H1 (cell line): ENCODE data around the gene BRI3BP. TPM values are rescaled to one million over a fixed set of nuclear protein-coding genes. Genes with fewer than 3 reads are reported as not detected.

Experiments
- CTCF ChIA-PET: fragments of 300-600 bp; sonication (Branson Sonifier 250); formaldehyde crosslinking; loops from one replicate; lab custom pipeline; 2021; ENCODE audit not compliant: partially characterized antibody; lab: Charles Lee
- POLR2A ChIA-PET: fragments of 300-600 bp; sonication (Branson Sonifier 250); formaldehyde crosslinking; loops from one replicate; lab custom pipeline; 2021; ENCODE audit warnings: inconsistent platforms; ENCODE audit not compliant: partially characterized antibody; lab: Charles Lee
- DNase-seq, 2 experiments: peaks; one replicate each; pipeline versions ENCODE4 v3.0.0 to v3.0.0-alpha.2; 2010 to 2022; ENCODE audit warnings: low spot score in 2 of 2, low read depth in 1 of 2, mixed read lengths in 1 of 2
- FAIRE-seq: peaks from 2 replicates; lab custom pipeline; 2011; peaks lifted over from hg19 to GRCh38; lab: Jason Lieb, UNC
- H2AFZ ChIP-seq: 2 replicates; pipeline ENCODE4 v1.8.1; 2012; ENCODE audit warnings: low read length, inconsistent platforms
- H2AK5ac ChIP-seq: 2 replicates; pipeline ENCODE4 v1.6.1; 2013; ENCODE audit warnings: low read depth, low read length
- H2BK120ac ChIP-seq: replicated peaks from 2 replicates; pipeline ENCODE3; 2013; ENCODE audit warnings: low read depth, low read length, inconsistent platforms
- H2BK12ac ChIP-seq: 2 replicates; pipeline ENCODE4 v1.6.1; 2013; ENCODE audit warnings: low read depth, low read length
- H2BK15ac ChIP-seq: 2 replicates; pipeline ENCODE4 v1.6.1; 2013; ENCODE audit warnings: low read length
- H2BK20ac ChIP-seq: 2 replicates; pipeline ENCODE4 v1.6.1; 2013; ENCODE audit warnings: low read length
- H2BK5ac ChIP-seq: 2 replicates; pipeline ENCODE4 v1.6.1; 2013; ENCODE audit warnings: low read depth, low read length
- H3K14ac ChIP-seq: 2 replicates; pipeline ENCODE4 v1.6.1; 2013; ENCODE audit warnings: inconsistent platforms; ENCODE audit not compliant: insufficient read length
- H3K18ac ChIP-seq: 2 replicates; pipeline ENCODE4 v1.6.1; 2013; ENCODE audit warnings: low read length; ENCODE audit errors: extremely low read depth
- H3K23ac ChIP-seq: 2 replicates; pipeline ENCODE4 v1.6.1; 2013; ENCODE audit warnings: inconsistent platforms; ENCODE audit not compliant: insufficient read length
- H3K23me2 ChIP-seq: 2 replicates; pipeline ENCODE4 v1.6.1; 2013; ENCODE audit warnings: low read depth, low read length
- H3K27ac ChIP-seq: 2 replicates; pipeline ENCODE4 v1.6.1; 2011; ENCODE audit warnings: low read depth, low read length, inconsistent platforms
- H3K27me3 ChIP-seq, 4 experiments: replicated peaks in 1 of 4; 1 replicate in 1 of 4; 2 replicates in 3 of 4; pipeline versions ENCODE4 v1.6.1 to v1.8.1; 2011 to 2013; ENCODE audit warnings: low read length in 3 of 4, mild to moderate bottlenecking in 3 of 4, inconsistent platforms in 2 of 4, mixed read lengths in 2 of 4, moderate library complexity in 1 of 4; ENCODE audit not compliant: control insufficient read depth in 3 of 4, insufficient read depth in 3 of 4; ENCODE audit errors: extremely low read depth in 1 of 4
- H3K36me3 ChIP-seq, 4 experiments: 2 replicates each; pipeline versions ENCODE4 v1.6.1 to v1.8.1; 2011 to 2013; ENCODE audit warnings: mild to moderate bottlenecking in 4 of 4, low read length in 3 of 4, moderate library complexity in 2 of 4, control low read depth in 1 of 4, inconsistent platforms in 1 of 4; ENCODE audit not compliant: insufficient read depth in 4 of 4, control insufficient read depth in 2 of 4
- H3K4ac ChIP-seq: replicated peaks from 2 replicates; pipeline ENCODE3; 2013; ENCODE audit warnings: low read length, low read depth, mixed read lengths, inconsistent platforms; ENCODE audit not compliant: insufficient read length
- H3K4me1 ChIP-seq, 4 experiments: replicated peaks in 1 of 4; 1 replicate in 1 of 4; 2 replicates in 3 of 4; pipeline versions ENCODE4 v1.6.1 to v1.8.1; 2011 to 2013; ENCODE audit warnings: low read length in 3 of 4, inconsistent platforms in 2 of 4, mixed read lengths in 1 of 4; ENCODE audit not compliant: insufficient read depth in 4 of 4, control insufficient read depth in 3 of 4
- H3K4me2 ChIP-seq, 2 experiments: 2 replicates each; pipeline versions ENCODE4 v1.6.1 to v1.8.1; 2011 to 2013; ENCODE audit warnings: low read depth in 2 of 2, low read length in 2 of 2, control low read depth in 1 of 2, inconsistent platforms in 1 of 2, mild to moderate bottlenecking in 1 of 2; ENCODE audit not compliant: insufficient read depth in 1 of 2
- H3K4me3 ChIP-seq, 4 experiments: fragments of 200-600, 300-600 bp in 1 of 4; sonication (generic), shearing (Covaris generic), sonication (Bioruptor Twin) in 1 of 4; 2 replicates each; pipeline versions ENCODE4 v1.5.1 to v1.8.1; 2011 to 2016; ENCODE audit warnings: low read length in 4 of 4, low read depth in 3 of 4, control low read depth in 2 of 4, inconsistent platforms in 2 of 4, mild to moderate bottlenecking in 2 of 4, mixed read lengths in 1 of 4, moderate library complexity in 1 of 4; ENCODE audit not compliant: insufficient read depth in 2 of 4; ENCODE audit errors: extremely low read depth in 1 of 4
- H3K56ac ChIP-seq: replicated peaks from 2 replicates; pipeline ENCODE3; 2013; ENCODE audit warnings: low read depth, mild to moderate bottlenecking, mixed read lengths, low read length, inconsistent platforms; ENCODE audit not compliant: insufficient read length
- H3K79me1 ChIP-seq: 2 replicates; pipeline ENCODE4 v1.6.1; 2013; ENCODE audit warnings: low read depth, low read length, control low read depth
- H3K79me2 ChIP-seq, 2 experiments: 2 replicates each; pipeline versions ENCODE4 v1.6.1 to v1.8.1; 2012 to 2013; ENCODE audit warnings: low read length in 2 of 2, mild to moderate bottlenecking in 2 of 2, inconsistent platforms in 1 of 2; ENCODE audit not compliant: insufficient read depth in 2 of 2, control insufficient read depth in 1 of 2
- H3K9ac ChIP-seq, 4 experiments: replicated peaks in 1 of 4; 1 replicate in 1 of 4; 2 replicates in 3 of 4; pipeline versions ENCODE4 v1.6.1 to v1.8.1; 2011 to 2013; ENCODE audit warnings: low read depth in 3 of 4, low read length in 3 of 4, control low read depth in 2 of 4, mild to moderate bottlenecking in 2 of 4, moderate library complexity in 2 of 4, inconsistent platforms in 1 of 4; ENCODE audit errors: extremely low read depth in 1 of 4
- H3K9me3 ChIP-seq, 2 experiments: 2 replicates each; pipeline versions ENCODE4 v1.6.1 to v1.8.1; 2012 to 2013; ENCODE audit warnings: mild to moderate bottlenecking in 2 of 2, moderate library complexity in 2 of 2, control low read depth in 1 of 2, inconsistent platforms in 1 of 2, low read depth in 1 of 2, low read length in 1 of 2, mixed read lengths in 1 of 2; ENCODE audit not compliant: insufficient read depth in 2 of 2
- H4K20me1 ChIP-seq, 2 experiments: replicated peaks in 1 of 2; 2 replicates each; pipeline versions ENCODE3 to v1.8.1; 2011 to 2013; ENCODE audit warnings: inconsistent platforms in 2 of 2, low read length in 2 of 2, mild to moderate bottlenecking in 1 of 2; ENCODE audit not compliant: insufficient read depth in 2 of 2, control insufficient read depth in 1 of 2
- H4K5ac ChIP-seq: 2 replicates; pipeline ENCODE4 v1.6.1; 2013; ENCODE audit warnings: low read length, low read depth, mixed read lengths, inconsistent platforms; ENCODE audit not compliant: insufficient read length
- H4K8ac ChIP-seq: 2 replicates; pipeline ENCODE4 v1.8.0; 2013; ENCODE audit warnings: mild to moderate bottlenecking, moderate library complexity, low read length, inconsistent platforms; ENCODE audit not compliant: insufficient read depth; ENCODE audit errors: extremely low read depth
- H4K91ac ChIP-seq: replicated peaks from 2 replicates; pipeline ENCODE3; 2013; ENCODE audit warnings: low read length, mixed read lengths, inconsistent platforms; ENCODE audit not compliant: insufficient read length
- ASH2L ChIP-seq: fragments of 200-600, 300-600 bp; sonication (generic); IDR thresholded peaks from one replicate; pipeline ENCODE4 v1.7.1; 2017; ENCODE audit warnings: low read length
- HDAC2 ChIP-seq, 2 experiments: fragments of 300-600 bp in 1 of 2; sonication (generic) in 1 of 2; IDR thresholded peaks; 2 replicates each; pipeline ENCODE4 v1.6.1; 2011 to 2012; ENCODE audit warnings: low read depth in 2 of 2, low read length in 2 of 2, mild to moderate bottlenecking in 2 of 2, moderate library complexity in 2 of 2, borderline replicate concordance in 1 of 2, inconsistent platforms in 1 of 2
- KDM4A ChIP-seq: IDR thresholded peaks from one replicate; pipeline ENCODE4 v1.7.1; 2012; ENCODE audit warnings: low read depth, mild to moderate bottlenecking, moderate library complexity, low read length, inconsistent platforms; ENCODE audit not compliant: severe bottlenecking
- MAFK ChIP-seq: IDR thresholded peaks from 2 replicates; pipeline ENCODE4 v1.6.1; 2012; ENCODE audit warnings: low read depth, mild to moderate bottlenecking, improper control_type of control experiment, low read length
- NANOG ChIP-seq: IDR thresholded peaks from 2 replicates; pipeline ENCODE4 v1.6.1; 2011; ENCODE audit warnings: low read length, low read depth, mild to moderate bottlenecking, inconsistent platforms; ENCODE audit not compliant: insufficient read depth, poor library complexity, severe bottlenecking
- RAD21 ChIP-seq, 2 experiments: IDR thresholded peaks in 1 of 2; conservative IDR thresholded peaks in 1 of 2; 2 replicates each; pipeline ENCODE4 v1.6.1; 2011; ENCODE audit warnings: low read depth in 2 of 2, low read length in 2 of 2, improper control_type of control experiment in 1 of 2, inconsistent platforms in 1 of 2, mild to moderate bottlenecking in 1 of 2, moderate library complexity in 1 of 2
- SAP30 ChIP-seq: fragments of 300-600 bp; sonication (generic); IDR thresholded peaks from 2 replicates; pipeline ENCODE4 v1.7.1; 2012; ENCODE audit warnings: low read length, moderate library complexity, mild to moderate bottlenecking, inconsistent platforms; ENCODE audit not compliant: insufficient read depth, insufficient replicate concordance
- SP2 ChIP-seq: IDR thresholded peaks from 2 replicates; pipeline ENCODE4 v1.6.1; 2012; ENCODE audit warnings: mild to moderate bottlenecking, low read length, inconsistent platforms
- TAF1 ChIP-seq: IDR thresholded peaks from 2 replicates; pipeline ENCODE4 v1.6.1; 2011; ENCODE audit warnings: mild to moderate bottlenecking, low read depth, low read length
- WGBS, 2 experiments: shearing (Covaris generic) in 1 of 2; methylation state at CpG; one replicate each; pipeline versions ENCODE4 v1.1.6 to v1.1.7; 2013 to 2015; ENCODE audit warnings: low lambda C conversion rate in 2 of 2, mixed read lengths in 2 of 2, inconsistent platforms in 1 of 2, low coverage in 1 of 2, missing lambda C conversion rate in 1 of 2; ENCODE audit not compliant: insufficient replicate concordance in 2 of 2, insufficient coverage in 1 of 2, insufficient read length in 1 of 2; ENCODE audit errors: extremely low coverage in 1 of 2, missing lambda C conversion rate in 1 of 2; 5-methylcytosine and 5-hydroxymethylcytosine counted together
- polyA plus RNA-seq, 7 experiments: library from polyadenylated mRNA; depleted of rRNA in 3 of 7; stranded (reverse) in 5 of 7; unstranded in 2 of 7; fragments of >200 nt in 5 of 7; fragments of 200-250 nt in 2 of 7; gene quantifications; 1 replicate in 5 of 7; 2 replicates in 1 of 7; 4 replicates in 1 of 7; pipeline versions ENCODE4 v1.2.1 to v1.2.3, GENCODE V29; 2011 to 2013; ENCODE audit warnings: missing spikeins in 2 of 7, mixed read lengths in 2 of 7
- total RNA-seq: library from RNA; stranded (reverse); fragmentation: NEBNext Ultra II Directional; extraction: Animal tissue kit (Norgen Biotek cat#: 25700); gene quantifications from 2 replicates; pipeline ENCODE4 v1.2.1, GENCODE V29; 2021

The BRI3BP gene
- total and polyA plus RNA-seq, 2 of the 8 experiments (the other 6 are each of a cell fraction or from before 2014, with no cell fraction given) = 5.4 to 14.2 TPM

GRCh38 chr12:125049093-125049458 lies 55.6 kb downstream of the BRI3BP start:
- H3K4me1 ChIP-seq = no peaks in the 10 kb centered on the region; a peak in 1 of 7 replicates
- no peak for DNase-seq
- H4K8ac ChIP-seq = no peak overlapping the region; the same call in 1 of the 2 replicates
- H3K27me3 ChIP-seq = no peaks in the 10 kb centered on the region
- no peak overlapping the region for H3K23ac ChIP-seq
- H3K36me3 ChIP-seq = no peaks in the 10 kb centered on the region
- H3K4me2 ChIP-seq = peak overlapping the region; percentile 28 to 76
- FAIRE-seq = peak; percentile 28
- H2BK5ac ChIP-seq = no peak overlapping the region
- H3K18ac ChIP-seq = no peak overlapping the region
- CTCF ChIA-PET = interaction anchor here (1.0 to 1.1 kb wide), 2 partner anchors 10 to 136 kb away, joined by 3 to 7 read pairs; no protein-coding TSS in a partner anchor
- H2BK15ac ChIP-seq = no peak overlapping the region
- H3K9me3 ChIP-seq = peaks cover 3 to 8% of the 10 kb centered on the region in 2 experiments; a peak in 2 of 4 replicates
- no peak overlapping the region for H3K56ac ChIP-seq
- 55% methylated on average over 15 of the region's 15 CpGs; no CpG with 5 or more reads in 1 of the 2 experiments for WGBS, 2 experiments
- H3K79me1 ChIP-seq = no peaks in the 10 kb centered on the region
- no peak overlapping the region for H4K91ac ChIP-seq
- no peak overlapping the region for H2AK5ac ChIP-seq
- peak overlapping the region; percentile 18; the same call in 1 of the 2 replicates for H2AFZ ChIP-seq
- no peak overlapping the region for H2BK20ac ChIP-seq
- H3K23me2 ChIP-seq = no peaks in the 10 kb centered on the region
- H2BK120ac ChIP-seq = no peak overlapping the region
- H3K14ac ChIP-seq = no peak overlapping the region
- H4K20me1 ChIP-seq = no peaks in the 10 kb centered on the region
- no peak overlapping the region for H3K27ac ChIP-seq
- POLR2A ChIA-PET = interaction anchor here (0.9 to 3.6 kb wide), 7 partner anchors 9 to 132 kb away, joined by 3 to 32 read pairs (median 6); partner anchors contain the start of gene AACS
- no peaks in the 10 kb centered on the region for H3K79me2 ChIP-seq
- no peak overlapping the region for H2BK12ac ChIP-seq
- H3K9ac ChIP-seq = no peak overlapping the region
- H4K5ac ChIP-seq = no peak overlapping the region
- H3K4me3 ChIP-seq = peak overlapping the region; percentile 36 to 63 (median 53); a peak in 7 of 8 replicates
- no peak overlapping the region for H3K4ac ChIP-seq
- no peak for TF ChIP-seq MAFK
- TF ChIP-seq TAF1 = no peak
- TF ChIP-seq SAP30 = peak; percentile 35
- peak; percentile 23 for TF ChIP-seq ASH2L
- TF ChIP-seq SP2 = no peak
- no peak for TF ChIP-seq KDM4A
- no peak for TF ChIP-seq NANOG
- no peak for TF ChIP-seq RAD21 (IDR thresholded peaks at IDR 0.05 in 1 of 2, conservative IDR thresholded peaks at IDR 0.05 in 1 of 2; ENCODE audit: low read depth in 2 of 2, low read length in 2 of 2)
- TF ChIP-seq HDAC2 (IDR thresholded peaks at IDR 0.05; ENCODE audit: borderline replicate concordance in 1 of 2, low read depth in 2 of 2, low read length in 2 of 2) = 0 out of 4 replicates have a peak, but pooled peaks have one; percentile 2 to 21
